ENCODE measurements around the gene KANSL1. TPM values are rescaled to one million over a fixed set of nuclear protein-coding genes. Genes with fewer than 3 reads are reported as not detected.

KANSL1 gene
- total RNA-seq, 2 donors from 2014 or later = 26.6 to 29.2 TPM

GRCh38 chr17:46135879-46136563 is 57.2 kb downstream of the KANSL1 start:
- Histone ChIP-seq H3K36me3 (no peaks in the 10 kb centered on the region), H3K27ac (no peak overlapping the region), H3K4me3 (no peak overlapping the region), H3K4me1 (peaks cover 0 to 65% of the 10 kb centered on the region in 2 donors), H3K9me3 (no peaks in the 10 kb centered on the region), H3K27me3 (no peaks in the 10 kb centered on the region)
- DNase-seq (ENCODE audit: low spot score) = no peak
- no peak for TF ChIP-seq CTCF (IDR thresholded peaks at IDR 0.05)

GRCh38 chr17:46135126-46135812 is 58.0 kb downstream of the KANSL1 start:
- TF ChIP-seq CTCF (IDR thresholded peaks at IDR 0.05) = no peak
- H3K36me3 ChIP-seq = no peaks in the 10 kb centered on the region
- peaks cover 0 to 67% of the 10 kb centered on the region in 2 donors for H3K4me1 ChIP-seq
- DNase-seq (ENCODE audit: low spot score) = no peak
- H3K4me3 ChIP-seq = no peak overlapping the region
- no peak overlapping the region for H3K27ac ChIP-seq
- no peaks in the 10 kb centered on the region for H3K9me3 ChIP-seq
- H3K27me3 ChIP-seq = no peaks in the 10 kb centered on the region

- peaks cover 0 to 67% of the 10 kb centered on the region in 2 donors for H3K4me1 ChIP-seq
- H3K4me3 ChIP-seq = no peak overlapping the region
- no peaks in the 10 kb centered on the region for H3K9me3 ChIP-seq
- no peaks in the 10 kb centered on the region for H3K27me3 ChIP-seq
- TF ChIP-seq CTCF (IDR thresholded peaks at IDR 0.05) = no peak
- H3K27ac ChIP-seq = peak overlapping the region in 1 of 2 donors; percentile 14
- H3K36me3 ChIP-seq = no peaks in the 10 kb centered on the region
- no peak for DNase-seq (ENCODE audit: low spot score)
Measured at GRCh38 chr17:46129302-46129701, 63.9 kb downstream of the KANSL1 start.

- TF ChIP-seq CTCF (IDR thresholded peaks at IDR 0.05) = no peak
- Histone ChIP-seq H3K9me3 (no peaks in the 10 kb centered on the region), H3K27me3 (no peaks in the 10 kb centered on the region), H3K4me3 (no peak overlapping the region), H3K4me1 (peaks cover 0 to 73% of the 10 kb centered on the region in 2 donors), H3K36me3 (no peaks in the 10 kb centered on the region), H3K27ac (peak overlapping the region in 1 of 2 donors; percentile 54)
- DNase-seq (ENCODE audit: low spot score) = no peak
Measured at GRCh38 chr17:46128453-46128852, 64.8 kb downstream of the KANSL1 start.

- Histone ChIP-seq H3K27me3 (no peaks in the 10 kb centered on the region), H3K4me1 (peaks cover 0 to 83% of the 10 kb centered on the region in 2 donors), H3K27ac (no peak overlapping the region), H3K9me3 (no peaks in the 10 kb centered on the region), H3K36me3 (no peaks in the 10 kb centered on the region), H3K4me3 (no peak overlapping the region)
- TF ChIP-seq CTCF (IDR thresholded peaks at IDR 0.05) = no peak
- no peak for DNase-seq (ENCODE audit: low spot score)
Measured at GRCh38 chr17:46127524-46127923, 65.7 kb downstream of the KANSL1 start.

Measured in right atrium auricular region (tissue), 2 donors.